Astrocyte (in vitro differentiated cells and primary cell): ENCODE measurements around the gene CARD14. TPM values are rescaled to one million over a fixed set of nuclear protein-coding genes. Genes with fewer than 3 reads are reported as not detected.

Experiments
- DNase-seq: peaks from one replicate; pipeline ENCODE4 v3.0.0-alpha.2; 2010; ENCODE audit warnings: low read depth
- FAIRE-seq: peaks from 2 replicates; lab custom pipeline; 2011; peaks lifted over from hg19 to GRCh38; lab: Jason Lieb, UNC
- H2AFZ ChIP-seq: 2 replicates; pipeline ENCODE4 v1.6.0; 2012; ENCODE audit warnings: low read depth, low read length, inconsistent platforms
- H3K27ac ChIP-seq: 2 replicates; pipeline ENCODE4 v1.5.1; 2011; ENCODE audit warnings: low read depth, low read length, inconsistent platforms
- H3K27me3 ChIP-seq: 2 replicates; pipeline ENCODE4 v1.6.0; 2011; ENCODE audit warnings: low read length, inconsistent platforms; ENCODE audit not compliant: insufficient read depth
- H3K36me3 ChIP-seq: 2 replicates; pipeline ENCODE4 v1.5.1; 2011; ENCODE audit warnings: low read length, inconsistent platforms; ENCODE audit not compliant: insufficient read depth
- H3K4me1 ChIP-seq: 2 replicates; pipeline ENCODE4 v1.5.1; 2011; ENCODE audit warnings: low read length, inconsistent platforms; ENCODE audit not compliant: insufficient read depth
- H3K4me2 ChIP-seq: 2 replicates; pipeline ENCODE4 v1.6.0; 2012; ENCODE audit warnings: low read length, inconsistent platforms
- H3K4me3 ChIP-seq: 2 replicates; pipeline ENCODE4 v1.5.1; 2011; ENCODE audit warnings: low read depth, mild to moderate bottlenecking, low read length, inconsistent platforms; ENCODE audit not compliant: insufficient read depth
- H3K79me2 ChIP-seq: 2 replicates; pipeline ENCODE4 v1.6.0; 2012; ENCODE audit warnings: mild to moderate bottlenecking, low read length, inconsistent platforms; ENCODE audit not compliant: insufficient read depth
- H3K9ac ChIP-seq: 2 replicates; pipeline ENCODE4 v1.6.0; 2012; ENCODE audit warnings: mild to moderate bottlenecking, low read length, inconsistent platforms
- H3K9me3 ChIP-seq: 2 replicates; pipeline ENCODE4 v1.5.1; 2012; ENCODE audit warnings: low read depth, mild to moderate bottlenecking, low read length, inconsistent platforms; ENCODE audit not compliant: insufficient read depth
- H4K20me1 ChIP-seq: 2 replicates; pipeline ENCODE4 v1.6.0; 2012; ENCODE audit warnings: low read length, inconsistent platforms; ENCODE audit not compliant: insufficient read depth
- H3K27ac Mint-ChIP-seq: one replicate; pipeline ENCODE4 v1.8.0; 2021; ENCODE audit warnings: mild to moderate bottlenecking, mixed read lengths; ENCODE audit not compliant: unreplicated experiment
- H3K27me3 Mint-ChIP-seq: one replicate; pipeline ENCODE4 v1.8.0; 2021; ENCODE audit warnings: low read depth, mixed read lengths; ENCODE audit not compliant: unreplicated experiment
- H3K36me3 Mint-ChIP-seq: one replicate; pipeline ENCODE4 v1.8.0; 2021; ENCODE audit warnings: low read depth, mixed read lengths; ENCODE audit not compliant: unreplicated experiment
- H3K4me1 Mint-ChIP-seq: one replicate; pipeline ENCODE4 v1.8.0; 2021; ENCODE audit warnings: low read depth, mixed read lengths; ENCODE audit not compliant: unreplicated experiment
- H3K4me3 Mint-ChIP-seq: one replicate; pipeline ENCODE4 v1.8.0; 2021; ENCODE audit warnings: mild to moderate bottlenecking, moderate library complexity, mixed read lengths; ENCODE audit not compliant: unreplicated experiment
- H3K9me3 Mint-ChIP-seq: one replicate; pipeline ENCODE4 v1.8.0; 2021; ENCODE audit warnings: mild to moderate bottlenecking, mixed read lengths; ENCODE audit not compliant: unreplicated experiment
- EZH2 ChIP-seq: IDR thresholded peaks from 2 replicates; pipeline ENCODE4 v1.6.1; 2012; ENCODE audit warnings: mild to moderate bottlenecking, low read length, inconsistent platforms; ENCODE audit not compliant: insufficient read depth
- total RNA-seq: library from RNA; stranded (reverse); gene quantifications from 2 replicates; pipeline ENCODE4 v1.2.1, GENCODE V29; 2021
- TF ChIP-seq, protein P1 (sequence below): IDR thresholded peaks from 2 replicates; pipeline ENCODE4 v1.5.1; 2011; ENCODE audit warnings: low read depth, mild to moderate bottlenecking, inconsistent platforms, low read length, moderate library complexity; ENCODE audit not compliant: insufficient read depth

Gene CARD14
- total RNA-seq, 1 donor from 2014 or later = not detected

DNA sequence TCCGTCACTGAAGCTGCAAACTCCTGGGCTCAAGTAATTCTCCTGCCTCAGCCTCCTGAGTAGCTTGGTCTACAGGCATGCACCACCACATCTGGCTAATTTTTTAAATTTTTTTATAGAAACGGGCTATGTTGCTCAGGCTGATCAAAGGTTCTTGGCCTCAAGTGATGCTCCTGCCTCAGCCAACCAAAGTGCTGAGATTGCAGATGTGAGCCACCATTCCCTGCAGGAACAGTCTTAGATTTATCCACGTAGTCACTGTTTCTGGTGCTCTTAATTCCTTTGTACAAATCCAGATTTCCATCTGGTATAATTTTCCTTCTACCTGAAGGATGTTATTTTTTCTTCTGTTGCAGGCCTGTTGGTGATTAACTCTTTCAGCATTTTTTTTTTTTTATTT is 63.4 kb downstream of the CARD14 start:
- H3K27me3 ChIP-seq = no peaks in the 10 kb centered on the region
- Mint-ChIP-seq H3K4me1 (no peaks in the 10 kb centered on the region), H3K36me3 (peaks cover 38% of the 10 kb centered on the region), H3K9me3 (peaks cover 20% of the 10 kb centered on the region), H3K27ac (no peak overlapping the region), H3K4me3 (no peak overlapping the region), H3K27me3 (no peaks in the 10 kb centered on the region)
- H3K27ac ChIP-seq = no peak overlapping the region
- no peak overlapping the region for H2AFZ ChIP-seq
- H3K9me3 ChIP-seq = no peaks in the 10 kb centered on the region
- no peak for DNase-seq
- no peaks in the 10 kb centered on the region for H3K79me2 ChIP-seq
- no peak overlapping the region for H3K4me2 ChIP-seq
- TF ChIP-seq EZH2 = no peak
- TF ChIP-seq, protein P1, sequence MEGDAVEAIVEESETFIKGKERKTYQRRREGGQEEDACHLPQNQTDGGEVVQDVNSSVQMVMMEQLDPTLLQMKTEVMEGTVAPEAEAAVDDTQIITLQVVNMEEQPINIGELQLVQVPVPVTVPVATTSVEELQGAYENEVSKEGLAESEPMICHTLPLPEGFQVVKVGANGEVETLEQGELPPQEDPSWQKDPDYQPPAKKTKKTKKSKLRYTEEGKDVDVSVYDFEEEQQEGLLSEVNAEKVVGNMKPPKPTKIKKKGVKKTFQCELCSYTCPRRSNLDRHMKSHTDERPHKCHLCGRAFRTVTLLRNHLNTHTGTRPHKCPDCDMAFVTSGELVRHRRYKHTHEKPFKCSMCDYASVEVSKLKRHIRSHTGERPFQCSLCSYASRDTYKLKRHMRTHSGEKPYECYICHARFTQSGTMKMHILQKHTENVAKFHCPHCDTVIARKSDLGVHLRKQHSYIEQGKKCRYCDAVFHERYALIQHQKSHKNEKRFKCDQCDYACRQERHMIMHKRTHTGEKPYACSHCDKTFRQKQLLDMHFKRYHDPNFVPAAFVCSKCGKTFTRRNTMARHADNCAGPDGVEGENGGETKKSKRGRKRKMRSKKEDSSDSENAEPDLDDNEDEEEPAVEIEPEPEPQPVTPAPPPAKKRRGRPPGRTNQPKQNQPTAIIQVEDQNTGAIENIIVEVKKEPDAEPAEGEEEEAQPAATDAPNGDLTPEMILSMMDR = no peak
- H3K9ac ChIP-seq = no peak overlapping the region
- no peak for FAIRE-seq
- H4K20me1 ChIP-seq = no peaks in the 10 kb centered on the region
- H3K4me1 ChIP-seq = no peaks in the 10 kb centered on the region
- no peak overlapping the region for H3K4me3 ChIP-seq
- H3K36me3 ChIP-seq = no peaks in the 10 kb centered on the region

GRCh38 chr17:80236911-80237310 is 67.1 kb downstream of the CARD14 start:
- Mint-ChIP-seq H3K4me3 (no peak overlapping the region), H3K27me3 (no peaks in the 10 kb centered on the region), H3K9me3 (peaks cover 15% of the 10 kb centered on the region), H3K27ac (no peak overlapping the region), H3K4me1 (no peaks in the 10 kb centered on the region), H3K36me3 (peaks cover 31% of the 10 kb centered on the region)
- H3K9ac ChIP-seq = no peak overlapping the region
- no peaks in the 10 kb centered on the region for H3K27me3 ChIP-seq
- no peak overlapping the region for H3K4me2 ChIP-seq
- H3K4me3 ChIP-seq = no peak overlapping the region
- no peaks in the 10 kb centered on the region for H3K79me2 ChIP-seq
- TF ChIP-seq EZH2 = no peak
- TF ChIP-seq, protein P1 = no peak
- H3K4me1 ChIP-seq = no peaks in the 10 kb centered on the region
- H3K9me3 ChIP-seq = no peaks in the 10 kb centered on the region
- no peak overlapping the region for H2AFZ ChIP-seq
- no peak for DNase-seq
- FAIRE-seq = no peak
- no peak overlapping the region for H3K27ac ChIP-seq
- no peaks in the 10 kb centered on the region for H3K36me3 ChIP-seq
- no peaks in the 10 kb centered on the region for H4K20me1 ChIP-seq

DNA sequence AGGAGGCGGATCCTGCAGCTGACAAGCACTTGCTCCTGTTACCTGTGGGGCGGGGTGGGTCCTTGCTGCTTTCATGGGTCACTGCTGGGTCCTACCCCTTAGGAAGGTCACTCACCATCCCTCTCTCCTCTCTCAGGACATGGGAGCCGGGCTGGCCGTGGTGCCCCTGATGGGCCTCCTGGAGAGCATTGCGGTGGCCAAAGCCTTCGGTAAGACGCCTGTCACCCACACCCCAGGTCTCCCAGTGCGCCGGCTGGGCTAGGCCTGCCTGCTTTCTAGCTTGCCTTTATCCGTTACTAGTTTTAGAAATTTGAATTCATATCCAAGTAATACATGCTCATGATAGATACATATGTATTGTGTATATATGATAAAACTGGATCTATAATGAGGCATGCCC is 67.6 kb downstream of the CARD14 start:
- H3K4me3 ChIP-seq = no peak overlapping the region
- no peaks in the 10 kb centered on the region for H3K9me3 ChIP-seq
- Mint-ChIP-seq H3K4me1 (no peaks in the 10 kb centered on the region), H3K36me3 (peaks cover 34% of the 10 kb centered on the region), H3K4me3 (no peak overlapping the region), H3K9me3 (peaks cover 13% of the 10 kb centered on the region), H3K27me3 (no peaks in the 10 kb centered on the region), H3K27ac (no peak overlapping the region)
- H3K36me3 ChIP-seq = no peaks in the 10 kb centered on the region
- no peak for TF ChIP-seq EZH2
- TF ChIP-seq, protein P1 = no peak
- no peaks in the 10 kb centered on the region for H3K27me3 ChIP-seq
- H2AFZ ChIP-seq = no peak overlapping the region
- H4K20me1 ChIP-seq = no peaks in the 10 kb centered on the region
- H3K9ac ChIP-seq = no peak overlapping the region
- no peak overlapping the region for H3K27ac ChIP-seq
- no peaks in the 10 kb centered on the region for H3K4me1 ChIP-seq
- FAIRE-seq (no peak), DNase-seq (no peak)
- H3K4me2 ChIP-seq = no peak overlapping the region
- H3K79me2 ChIP-seq = no peaks in the 10 kb centered on the region
